Measurements from ENCODE around the gene SNX4.

The SNX4 gene

GRCh38 chr3:125433091-125433534, 86.9 kb downstream of the SNX4 start:
- Histone ChIP-seq H3K4me3 (ENCODE audit: low read length) (no peak overlapping the region), H4K20me1 (ENCODE audit: insufficient read depth, low read length) (no peaks in the 10 kb centered on the region), H3K4me1 (ENCODE audit: low read length) (no peaks in the 10 kb centered on the region), H3F3A (ENCODE audit: insufficient read depth, low read length) (no peaks in the 10 kb centered on the region), H3K4me2 (ENCODE audit: low read depth, low read length) (no peak overlapping the region), H3K9me3 (replicated peaks; ENCODE audit: insufficient read depth, low read length) (no peaks in the 10 kb centered on the region), H3K27me3 (replicated peaks; ENCODE audit: insufficient read depth, low read length) (no peaks in the 10 kb centered on the region), H2AFZ (ENCODE audit: low read length) (no peak overlapping the region), H3K9ac (ENCODE audit: low read length) (no peak overlapping the region), H3K79me2 (ENCODE audit: low read length) (no peaks in the 10 kb centered on the region), H3K9me2 (replicated peaks; ENCODE audit: insufficient read depth, low read length) (no peaks in the 10 kb centered on the region), H3K36me3 (replicated peaks; ENCODE audit: insufficient read depth, low read length) (no peaks in the 10 kb centered on the region), H3K27ac (ENCODE audit: low read length) (no peak overlapping the region)
- DNase-seq = no peak
- TF ChIP-seq EZH2 (optimal IDR thresholded peaks at IDR 0.05; ENCODE audit: low read depth, low read length) (no peak), CTCF (IDR thresholded peaks at IDR 0.05; ENCODE audit: low read length) (no peak), EZH2phosphoT487 (IDR thresholded peaks at IDR 0.05; ENCODE audit: low read length) (no peak)

GRCh38 chr3:125431912-125432790, 87.9 kb downstream of the SNX4 start:
- no peak overlapping the region for H3K4me2 ChIP-seq (ENCODE audit: low read depth, low read length)
- H2AFZ ChIP-seq (ENCODE audit: low read length) = no peak overlapping the region
- no peak for DNase-seq
- no peaks in the 10 kb centered on the region for H3K27me3 ChIP-seq (replicated peaks; ENCODE audit: insufficient read depth, low read length)
- H3K36me3 ChIP-seq (replicated peaks; ENCODE audit: insufficient read depth, low read length) = no peaks in the 10 kb centered on the region
- no peak overlapping the region for H3K4me3 ChIP-seq (ENCODE audit: low read length)
- no peak overlapping the region for H3K27ac ChIP-seq (ENCODE audit: low read length)
- no peak overlapping the region for H3K9ac ChIP-seq (ENCODE audit: low read length)
- TF ChIP-seq EZH2phosphoT487 (IDR thresholded peaks at IDR 0.05; ENCODE audit: low read length) = no peak
- no peak for TF ChIP-seq CTCF (IDR thresholded peaks at IDR 0.05; ENCODE audit: low read length)
- TF ChIP-seq EZH2 (optimal IDR thresholded peaks at IDR 0.05; ENCODE audit: low read depth, low read length) = no peak
- H3K9me3 ChIP-seq (replicated peaks; ENCODE audit: insufficient read depth, low read length) = no peaks in the 10 kb centered on the region
- no peaks in the 10 kb centered on the region for H3K9me2 ChIP-seq (replicated peaks; ENCODE audit: insufficient read depth, low read length)
- no peaks in the 10 kb centered on the region for H3F3A ChIP-seq (ENCODE audit: insufficient read depth, low read length)
- H3K4me1 ChIP-seq (ENCODE audit: low read length) = no peaks in the 10 kb centered on the region
- no peaks in the 10 kb centered on the region for H4K20me1 ChIP-seq (ENCODE audit: insufficient read depth, low read length)
- H3K79me2 ChIP-seq (ENCODE audit: low read length) = no peaks in the 10 kb centered on the region

- Histone ChIP-seq H3K27me3 (replicated peaks; ENCODE audit: insufficient read depth, low read length) (no peaks in the 10 kb centered on the region), H3K4me3 (ENCODE audit: low read length) (no peak overlapping the region), H4K20me1 (ENCODE audit: insufficient read depth, low read length) (no peaks in the 10 kb centered on the region), H3K9me3 (replicated peaks; ENCODE audit: insufficient read depth, low read length) (no peaks in the 10 kb centered on the region), H3K79me2 (ENCODE audit: low read length) (no peaks in the 10 kb centered on the region), H3F3A (ENCODE audit: insufficient read depth, low read length) (no peaks in the 10 kb centered on the region), H2AFZ (ENCODE audit: low read length) (no peak overlapping the region), H3K36me3 (replicated peaks; ENCODE audit: insufficient read depth, low read length) (no peaks in the 10 kb centered on the region), H3K9me2 (replicated peaks; ENCODE audit: insufficient read depth, low read length) (no peaks in the 10 kb centered on the region), H3K4me1 (ENCODE audit: low read length) (no peaks in the 10 kb centered on the region), H3K4me2 (ENCODE audit: low read depth, low read length) (no peak overlapping the region), H3K9ac (ENCODE audit: low read length) (no peak overlapping the region), H3K27ac (ENCODE audit: low read length) (no peak overlapping the region)
- DNase-seq = no peak
- TF ChIP-seq EZH2phosphoT487 (IDR thresholded peaks at IDR 0.05; ENCODE audit: low read length) (no peak), CTCF (IDR thresholded peaks at IDR 0.05; ENCODE audit: low read length) (no peak), EZH2 (optimal IDR thresholded peaks at IDR 0.05; ENCODE audit: low read depth, low read length) (no peak)
Measured at GRCh38 chr3:125431391-125431790, 88.6 kb downstream of the SNX4 start.

Data from MM.1S (cell line).